Prostate gland (tissue), 2 donors: ENCODE data around the gene DPP9. TPM values are rescaled to one million over a fixed set of nuclear protein-coding genes. Genes with fewer than 3 reads are reported as not detected.
"Not testable (repeated sequence)": the region's sequence is repeated elsewhere in the genome, so short reads cannot be mapped to it uniquely, and the experiment has no call there.

Source experiments
- DNase-seq: peaks from one replicate; pipeline ENCODE4 v3.0.0-alpha.2; 2019; ENCODE audit warnings: low spot score
- H3K27ac ChIP-seq, 2 donors: fragments of 200-600 bp; sonication (generic); 2 replicates each; pipeline ENCODE4 v1.5.1; 2017 to 2019
- H3K27me3 ChIP-seq: fragments of 200-600 bp; sonication (generic); replicated peaks from 2 replicates; pipeline ENCODE4 v1.5.1; 2019; ENCODE audit not compliant: insufficient read depth
- H3K36me3 ChIP-seq, 2 donors: fragments of 200-600 bp; sonication (generic); 1 replicate in 1 of 2; 2 replicates in 1 of 2; pipeline versions ENCODE4 v1.5.1 to v1.8.1; 2017 to 2019
- H3K4me1 ChIP-seq: fragments of 200-600 bp; sonication (generic); replicated peaks from 2 replicates; pipeline ENCODE4 v1.5.1; 2019
- H3K4me3 ChIP-seq, 2 donors: fragments of 200-600 bp; sonication (generic); 2 replicates each; pipeline ENCODE4 v1.5.1; 2017 to 2019
- H3K9me3 ChIP-seq: fragments of 200-600 bp; sonication (generic); 2 replicates; pipeline ENCODE4 v1.5.1; 2017
- POLR2A ChIP-seq: fragments of 450-650 bp; IDR thresholded peaks from one replicate; pipeline ENCODE4 v1.6.1; 2016; ENCODE audit warnings: antibody characterized with exemption, mild to moderate bottlenecking
- POLR2AphosphoS5 ChIP-seq: sonication (generic); formaldehyde crosslinking; IDR thresholded peaks from one replicate; pipeline ENCODE4 v1.6.1; 2017; ENCODE audit warnings: antibody characterized with exemption
- WGBS: methylation state at CpG from one replicate; pipeline ENCODE4 v1.1.5; 2018; 5-methylcytosine and 5-hydroxymethylcytosine counted together
- intact Hi-C: fragments of 100-400 bp; cut with DNase I; formaldehyde crosslinking; loops from one replicate; pipeline ENCODE4 v1.14.2; 2022
- total RNA-seq, 2 donors: library from RNA; depleted of rRNA; stranded (reverse); fragments of >200 nt; gene quantifications; one replicate each; pipeline ENCODE4 v1.1.0, GENCODE V29; 2016
- TF ChIP-seq, protein P1 (sequence below), 4 experiments: fragments of 200-600 bp in 2 of 4; fragments of 450-650 bp in 2 of 4; sonication (generic) in 2 of 4; IDR thresholded peaks; 1 replicate in 3 of 4; 2 replicates in 1 of 4; pipeline ENCODE4 v1.5.1; 2016 to 2019; ENCODE audit warnings: antibody characterized with exemption in 4 of 4, mild to moderate bottlenecking in 2 of 4, moderate library complexity in 2 of 4

DPP9 gene
- total RNA-seq, 2 donors from 2014 or later: 53.5 to 116 TPM

DNA sequence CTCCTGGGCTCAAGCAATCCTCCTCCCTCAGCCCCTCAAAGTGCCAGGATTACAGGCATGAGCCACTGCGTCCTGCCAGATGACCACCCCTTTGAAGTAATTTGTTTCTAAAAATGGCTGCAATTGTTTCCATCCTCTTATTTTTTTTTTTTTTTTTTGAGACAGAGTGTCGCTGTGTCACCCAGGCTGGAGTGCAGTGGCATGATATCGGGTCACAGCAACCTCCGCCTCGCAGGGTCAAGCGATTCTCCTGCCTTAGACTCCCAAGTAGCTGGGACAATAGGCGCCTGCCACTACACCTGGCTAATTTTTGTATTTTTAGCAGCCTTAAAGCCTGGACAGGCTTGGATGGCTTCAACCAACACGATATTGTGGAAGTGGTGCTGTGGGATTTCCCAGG lies 22.3 kb upstream of the DPP9 start:
- intact Hi-C loops: no loop called here
- Histone ChIP-seq H3K4me1 (no peaks in the 10 kb centered on the region), H3K27ac (no peak overlapping the region), H3K4me3 (no peak overlapping the region), H3K9me3 (no peaks in the 10 kb centered on the region), H3K27me3 (no peaks in the 10 kb centered on the region), H3K36me3 (no peaks in the 10 kb centered on the region)
- 74% methylated on average over 8 of the region's 8 CpGs for WGBS
- DNase-seq: no peak
- TF ChIP-seq POLR2AphosphoS5: no peak
- TF ChIP-seq, protein P1, sequence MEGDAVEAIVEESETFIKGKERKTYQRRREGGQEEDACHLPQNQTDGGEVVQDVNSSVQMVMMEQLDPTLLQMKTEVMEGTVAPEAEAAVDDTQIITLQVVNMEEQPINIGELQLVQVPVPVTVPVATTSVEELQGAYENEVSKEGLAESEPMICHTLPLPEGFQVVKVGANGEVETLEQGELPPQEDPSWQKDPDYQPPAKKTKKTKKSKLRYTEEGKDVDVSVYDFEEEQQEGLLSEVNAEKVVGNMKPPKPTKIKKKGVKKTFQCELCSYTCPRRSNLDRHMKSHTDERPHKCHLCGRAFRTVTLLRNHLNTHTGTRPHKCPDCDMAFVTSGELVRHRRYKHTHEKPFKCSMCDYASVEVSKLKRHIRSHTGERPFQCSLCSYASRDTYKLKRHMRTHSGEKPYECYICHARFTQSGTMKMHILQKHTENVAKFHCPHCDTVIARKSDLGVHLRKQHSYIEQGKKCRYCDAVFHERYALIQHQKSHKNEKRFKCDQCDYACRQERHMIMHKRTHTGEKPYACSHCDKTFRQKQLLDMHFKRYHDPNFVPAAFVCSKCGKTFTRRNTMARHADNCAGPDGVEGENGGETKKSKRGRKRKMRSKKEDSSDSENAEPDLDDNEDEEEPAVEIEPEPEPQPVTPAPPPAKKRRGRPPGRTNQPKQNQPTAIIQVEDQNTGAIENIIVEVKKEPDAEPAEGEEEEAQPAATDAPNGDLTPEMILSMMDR (IDR thresholded peaks at IDR 0.05): no peak
- no peak for TF ChIP-seq POLR2A

DNA sequence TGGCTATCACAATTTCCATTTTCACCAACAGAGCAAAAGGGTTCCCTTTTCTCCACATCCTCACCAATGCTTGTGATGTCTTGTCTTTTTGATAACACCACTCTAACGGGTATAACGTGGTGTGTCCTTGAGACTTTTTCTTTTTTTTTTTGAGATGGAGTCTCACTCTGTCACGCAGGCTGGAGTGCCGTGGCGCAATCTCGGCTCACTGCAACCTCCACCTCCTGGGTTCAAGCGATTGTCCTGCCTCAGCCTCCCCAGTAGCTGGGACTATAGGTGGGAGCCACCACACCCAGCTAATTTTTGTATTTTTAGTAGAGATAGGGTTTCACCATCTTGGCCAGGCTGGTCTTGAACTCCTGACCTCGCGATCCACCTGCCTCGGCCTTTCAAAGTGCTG lies 21.5 kb upstream of the DPP9 start:
- H3K4me1 ChIP-seq, H3K4me3 ChIP-seq, H3K36me3 ChIP-seq, DNase-seq, H3K27me3 ChIP-seq, H3K9me3 ChIP-seq, intact Hi-C loops, H3K27ac ChIP-seq: not testable (repeated sequence)
- 77% methylated on average over 10 of the region's 10 CpGs for WGBS

DNA sequence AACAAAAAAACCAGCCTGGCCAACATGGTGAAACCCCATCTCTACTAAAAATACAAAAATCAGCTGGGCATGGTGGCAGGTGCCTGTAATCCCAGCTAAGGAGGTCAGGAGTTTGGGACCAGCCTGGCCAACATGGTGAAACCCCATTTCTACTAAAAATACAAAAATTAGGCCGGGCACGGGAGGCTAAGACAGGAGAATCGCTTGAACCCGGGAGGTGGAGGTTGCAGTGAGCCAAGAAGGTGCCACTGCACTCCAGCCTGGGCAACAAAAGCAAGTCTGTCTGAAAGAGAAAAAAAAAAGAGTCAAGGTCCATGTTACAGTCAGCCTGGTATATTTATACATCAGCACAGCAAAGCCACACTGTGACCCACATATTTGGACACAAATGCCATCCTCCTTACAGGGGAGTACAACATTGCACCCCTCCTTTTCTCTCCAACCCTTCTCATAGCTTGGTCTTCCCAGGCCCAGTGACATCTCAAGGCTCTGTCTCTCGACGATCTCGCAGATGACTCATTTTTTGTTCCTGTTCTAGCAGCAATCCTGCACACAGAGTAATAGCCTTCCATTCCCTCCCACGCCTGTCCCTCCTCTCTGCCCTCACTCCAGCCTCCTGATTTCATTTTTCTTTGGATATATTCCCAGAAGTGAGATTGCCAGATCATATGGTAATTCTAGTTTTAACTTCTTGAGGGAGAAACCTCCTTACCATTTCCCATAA lies 21.0 kb upstream of the DPP9 start:
- 45% methylated on average over 8 of the region's 8 CpGs for WGBS
- H3K27me3 ChIP-seq: no peaks in the 10 kb centered on the region
- intact Hi-C loops: no loop called here
- DNase-seq: no peak
- H3K4me1 ChIP-seq: no peaks in the 10 kb centered on the region
- no peaks in the 10 kb centered on the region for H3K36me3 ChIP-seq
- H3K4me3 ChIP-seq: no peak overlapping the region
- TF ChIP-seq, protein P1 (IDR thresholded peaks at IDR 0.05): no peak
- TF ChIP-seq POLR2A (no peak), POLR2AphosphoS5 (peak; percentile 23)
- H3K9me3 ChIP-seq: no peaks in the 10 kb centered on the region
- no peak overlapping the region for H3K27ac ChIP-seq

DNA sequence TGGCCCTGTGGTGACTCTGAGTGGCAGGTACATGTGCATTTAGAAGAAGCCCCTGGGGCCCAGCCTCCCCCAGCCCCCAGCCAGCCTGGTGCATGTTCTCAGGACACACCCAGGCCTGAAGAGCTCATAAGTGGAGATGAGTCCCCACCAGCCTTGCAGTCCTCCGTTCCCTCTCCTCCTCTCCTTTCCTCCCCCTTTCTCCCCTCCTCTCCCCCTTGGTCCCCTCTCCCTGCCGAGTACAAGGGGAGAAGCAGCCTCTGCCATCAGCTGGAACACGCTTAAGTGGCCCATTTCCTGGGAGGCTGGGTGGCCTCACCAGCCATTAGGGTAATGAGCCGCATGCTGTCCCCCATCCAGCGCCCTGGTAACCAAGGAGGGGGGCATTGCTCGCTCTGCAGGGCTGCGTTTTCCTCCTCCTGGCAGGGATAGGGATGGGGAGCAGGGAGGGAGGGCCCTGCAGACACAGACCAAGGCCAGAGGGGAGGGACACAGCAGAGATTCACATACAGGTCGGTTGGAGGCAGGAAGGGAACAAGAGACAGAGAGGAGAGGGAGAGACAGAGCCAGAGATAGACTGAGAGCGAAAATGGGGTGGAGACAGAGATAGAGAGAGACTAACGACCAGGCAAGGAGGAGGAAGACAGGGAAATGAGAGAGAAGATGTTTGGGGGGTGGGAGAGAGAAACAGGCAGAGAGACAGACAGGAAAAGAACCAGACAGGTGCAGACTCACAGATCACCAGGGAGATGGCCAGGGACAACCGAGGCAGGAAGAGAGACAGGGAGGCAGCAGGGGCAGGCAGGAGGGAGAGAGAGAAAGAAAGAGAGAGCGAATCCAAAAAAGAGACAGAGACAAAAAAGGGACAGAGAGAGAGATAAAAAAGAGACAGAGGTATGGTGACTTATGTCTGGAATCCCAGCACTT lies 19.3 kb upstream of the DPP9 start:
- H3K36me3 ChIP-seq: no peaks in the 10 kb centered on the region
- H3K27ac ChIP-seq: no peak overlapping the region
- H3K4me1 ChIP-seq: no peaks in the 10 kb centered on the region
- TF ChIP-seq, protein P1 (IDR thresholded peaks at IDR 0.05): no peak
- no peak for TF ChIP-seq POLR2AphosphoS5
- no peak for TF ChIP-seq POLR2A
- H3K27me3 ChIP-seq: no peaks in the 10 kb centered on the region
- WGBS: 31% methylated on average over 12 of the region's 12 CpGs
- no peak overlapping the region for H3K4me3 ChIP-seq
- no peaks in the 10 kb centered on the region for H3K9me3 ChIP-seq
- no peak for DNase-seq
- intact Hi-C loops: no loop called here

DNA sequence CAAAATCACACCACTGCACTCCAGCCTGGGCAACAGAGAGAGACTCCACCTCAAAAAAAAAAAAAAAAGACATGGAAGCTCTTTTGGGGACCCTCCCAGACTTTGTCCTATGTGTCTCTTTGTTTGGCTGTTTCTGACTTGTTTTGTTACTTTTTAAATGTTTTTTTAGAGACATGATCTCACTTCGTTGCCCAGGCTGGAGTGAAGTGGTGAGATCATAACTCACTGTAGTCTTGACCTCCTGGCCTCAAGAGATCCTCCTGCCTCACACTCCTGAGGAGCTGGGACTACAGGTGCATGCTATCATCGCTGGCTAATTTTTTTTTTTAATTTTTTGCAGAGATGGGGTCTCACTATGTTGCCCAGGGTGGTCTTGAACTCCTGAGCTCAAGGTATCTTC lies 16.4 kb upstream of the DPP9 start:
- intact Hi-C loops: no loop called here
- H3K4me1 ChIP-seq: no peaks in the 10 kb centered on the region
- H3K4me3 ChIP-seq: no peak overlapping the region
- no peaks in the 10 kb centered on the region for H3K27me3 ChIP-seq
- TF ChIP-seq POLR2AphosphoS5: no peak
- TF ChIP-seq, protein P1 (IDR thresholded peaks at IDR 0.05): no peak
- H3K9me3 ChIP-seq: no peaks in the 10 kb centered on the region
- no peak overlapping the region for H3K27ac ChIP-seq
- no peaks in the 10 kb centered on the region for H3K36me3 ChIP-seq
- WGBS: 79% methylated on average over 2 of the region's 2 CpGs
- no peak for DNase-seq
